Measurements from ENCODE around the gene ABITRAM.

GRCh38 chr9:108921200-108921599, 13.0 kb upstream of the ABITRAM start:
- TF ChIP-seq POLR2AphosphoS5 (IDR thresholded peaks at IDR 0.05; ENCODE audit: low read depth, low read length) = no peak
- TF ChIP-seq POLR2A (IDR thresholded peaks at IDR 0.05; ENCODE audit: low read depth, low read length) = no peak
- no peak for TF ChIP-seq PAX5 (IDR thresholded peaks at IDR 0.05; ENCODE audit: insufficient read depth, low read length, severe bottlenecking)
- no peak for TF ChIP-seq TAF1 (IDR thresholded peaks at IDR 0.05; ENCODE audit: low read depth, low read length)
- TF ChIP-seq SPI1 (IDR thresholded peaks at IDR 0.05; ENCODE audit: low read depth, low read length) = no peak
